ENCODE results near the gene SLC6A3.

DNA sequence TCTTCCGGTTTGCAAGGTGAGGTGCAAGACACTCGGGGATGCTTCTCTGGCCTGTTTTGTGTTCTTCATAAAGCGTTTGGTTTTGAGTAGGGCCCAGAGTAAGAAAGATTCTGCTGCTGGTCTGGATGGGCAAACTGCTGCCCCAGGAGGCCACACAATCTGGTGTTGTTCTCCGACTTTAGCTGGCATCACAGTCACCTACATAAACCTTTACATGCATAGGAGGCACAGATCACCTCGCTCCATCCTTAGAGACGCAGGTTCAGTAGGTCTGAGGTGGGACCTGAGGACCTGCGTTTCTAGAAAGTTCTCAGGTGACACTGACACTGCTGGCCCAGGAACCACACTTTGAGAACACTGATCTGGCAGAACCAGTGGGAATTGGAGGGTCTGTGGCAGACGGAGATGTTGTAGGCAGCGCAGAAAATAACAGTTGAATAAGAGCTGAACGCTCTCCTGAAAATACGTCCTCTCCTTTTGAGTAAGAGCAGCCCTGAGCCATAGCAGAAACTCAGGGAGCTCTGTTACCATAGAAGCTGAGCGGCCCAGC lies 3.9 kb upstream of the SLC6A3 start:
- TF ChIP-seq, protein P1, sequence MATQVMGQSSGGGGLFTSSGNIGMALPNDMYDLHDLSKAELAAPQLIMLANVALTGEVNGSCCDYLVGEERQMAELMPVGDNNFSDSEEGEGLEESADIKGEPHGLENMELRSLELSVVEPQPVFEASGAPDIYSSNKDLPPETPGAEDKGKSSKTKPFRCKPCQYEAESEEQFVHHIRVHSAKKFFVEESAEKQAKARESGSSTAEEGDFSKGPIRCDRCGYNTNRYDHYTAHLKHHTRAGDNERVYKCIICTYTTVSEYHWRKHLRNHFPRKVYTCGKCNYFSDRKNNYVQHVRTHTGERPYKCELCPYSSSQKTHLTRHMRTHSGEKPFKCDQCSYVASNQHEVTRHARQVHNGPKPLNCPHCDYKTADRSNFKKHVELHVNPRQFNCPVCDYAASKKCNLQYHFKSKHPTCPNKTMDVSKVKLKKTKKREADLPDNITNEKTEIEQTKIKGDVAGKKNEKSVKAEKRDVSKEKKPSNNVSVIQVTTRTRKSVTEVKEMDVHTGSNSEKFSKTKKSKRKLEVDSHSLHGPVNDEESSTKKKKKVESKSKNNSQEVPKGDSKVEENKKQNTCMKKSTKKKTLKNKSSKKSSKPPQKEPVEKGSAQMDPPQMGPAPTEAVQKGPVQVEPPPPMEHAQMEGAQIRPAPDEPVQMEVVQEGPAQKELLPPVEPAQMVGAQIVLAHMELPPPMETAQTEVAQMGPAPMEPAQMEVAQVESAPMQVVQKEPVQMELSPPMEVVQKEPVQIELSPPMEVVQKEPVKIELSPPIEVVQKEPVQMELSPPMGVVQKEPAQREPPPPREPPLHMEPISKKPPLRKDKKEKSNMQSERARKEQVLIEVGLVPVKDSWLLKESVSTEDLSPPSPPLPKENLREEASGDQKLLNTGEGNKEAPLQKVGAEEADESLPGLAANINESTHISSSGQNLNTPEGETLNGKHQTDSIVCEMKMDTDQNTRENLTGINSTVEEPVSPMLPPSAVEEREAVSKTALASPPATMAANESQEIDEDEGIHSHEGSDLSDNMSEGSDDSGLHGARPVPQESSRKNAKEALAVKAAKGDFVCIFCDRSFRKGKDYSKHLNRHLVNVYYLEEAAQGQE (IDR thresholded peaks at IDR 0.05; ENCODE audit: insufficient read depth in 1 of 2, low read depth in 2 of 2, low read length in 2 of 2) = no peak
- no peak for TF ChIP-seq TAF1 (IDR thresholded peaks at IDR 0.05; ENCODE audit: borderline replicate concordance, insufficient read depth, low read length)
- TF ChIP-seq FOXP2 (optimal IDR thresholded peaks at IDR 0.05; ENCODE audit: borderline replicate concordance, extremely low read depth, extremely low read length, insufficient read depth) = no peak
- no peak for TF ChIP-seq POLR2AphosphoS5 (IDR thresholded peaks at IDR 0.05; ENCODE audit: low read depth, low read length)
